SK-N-SH (cell line): ENCODE measurements around the gene CPEB2. TPM values are rescaled to one million over a fixed set of nuclear protein-coding genes. Genes with fewer than 3 reads are reported as not detected.

Experiments
- CTCF ChIA-PET: fragments of 300-600, 350-600 bp; formaldehyde crosslinking; extraction: SDS; loops from one replicate; lab custom pipeline; 2021; lab: Yijun Ruan, JAX
- POLR2A ChIA-PET: fragments of 350-600 bp; sonication (Branson Sonifier 250); formaldehyde crosslinking; extraction: SDS; loops from one replicate; lab custom pipeline; 2020; ENCODE audit warnings: antibody characterized with exemption, inconsistent platforms; lab: Yijun Ruan, JAX
- DNase-seq: peaks from one replicate; pipeline ENCODE4 v3.0.0; 2012
- H2AFZ ChIP-seq: fragments of 200-600 bp; sonication (generic); 2 replicates; pipeline ENCODE4 v1.8.1; 2016; ENCODE audit warnings: antibody characterized with exemption, mild to moderate bottlenecking, low read depth
- H3F3A ChIP-seq: fragments of 200-600 bp; sonication (generic); replicated peaks from 2 replicates; pipeline ENCODE3; 2016; ENCODE audit warnings: antibody characterized with exemption, mild to moderate bottlenecking; ENCODE audit not compliant: insufficient read depth
- H3K27ac ChIP-seq, 2 experiments: fragments of 200-500 bp in 1 of 2; fragments of 200-600 bp in 1 of 2; sonication (Bioruptor generic) in 1 of 2; sonication (generic), shearing (Covaris generic) in 1 of 2; 2 replicates each; pipeline versions ENCODE4 v1.5.1 to v1.6.1; 2014 to 2016; ENCODE audit warnings: low read depth in 2 of 2, inconsistent platforms in 1 of 2, low read length in 1 of 2, mild to moderate bottlenecking in 1 of 2, mixed read lengths in 1 of 2
- H3K27me3 ChIP-seq: fragments of 200-600 bp; sonication (generic), shearing (Covaris generic); 2 replicates; pipeline ENCODE4 v1.6.1; 2016; ENCODE audit warnings: mixed run types; ENCODE audit not compliant: insufficient read depth
- H3K36me3 ChIP-seq, 2 experiments: fragments of 200-500 bp in 1 of 2; fragments of 200-600 bp in 1 of 2; sonication (Bioruptor generic) in 1 of 2; sonication (generic) in 1 of 2; replicated peaks in 1 of 2; 2 replicates each; pipeline versions ENCODE3 to v1.5.1; 2014 to 2016; ENCODE audit warnings: low read length in 1 of 2, mild to moderate bottlenecking in 1 of 2; ENCODE audit not compliant: insufficient read depth in 2 of 2, control insufficient read depth in 1 of 2
- H3K4me1 ChIP-seq, 2 experiments: fragments of 200-500 bp in 1 of 2; fragments of 200-600 bp in 1 of 2; sonication (Bioruptor generic) in 1 of 2; sonication (generic), shearing (Covaris generic) in 1 of 2; 2 replicates each; pipeline versions ENCODE4 v1.5.1 to v1.6.1; 2014 to 2016; ENCODE audit warnings: low read depth in 1 of 2, low read length in 1 of 2, mixed run types in 1 of 2; ENCODE audit not compliant: insufficient read depth in 2 of 2, control insufficient read depth in 1 of 2
- H3K4me2 ChIP-seq: fragments of 200-600 bp; sonication (generic), shearing (Covaris generic); 2 replicates; pipeline ENCODE4 v1.6.1; 2017; ENCODE audit warnings: mixed run types
- H3K4me3 ChIP-seq, 2 experiments: fragments of 200-500 bp in 1 of 2; fragments of 200-600 bp in 1 of 2; sonication (Bioruptor generic) in 1 of 2; sonication (generic), shearing (Covaris generic) in 1 of 2; 2 replicates each; pipeline versions ENCODE4 v1.5.1 to v1.8.1; 2014 to 2016; ENCODE audit warnings: low read depth in 2 of 2, inconsistent platforms in 1 of 2, low read length in 1 of 2, mild to moderate bottlenecking in 1 of 2, mixed read lengths in 1 of 2, moderate library complexity in 1 of 2
- H3K79me2 ChIP-seq: fragments of 200-600 bp; sonication (generic); 2 replicates; pipeline ENCODE4 v1.8.1; 2017; ENCODE audit warnings: mild to moderate bottlenecking; ENCODE audit not compliant: insufficient read depth
- H3K9ac ChIP-seq: fragments of 200-600 bp; sonication (generic); 2 replicates; pipeline ENCODE4 v1.6.1; 2017; ENCODE audit warnings: mixed run types
- H3K9me2 ChIP-seq: fragments of 200-600 bp; sonication (generic); 2 replicates; pipeline ENCODE4 v1.6.1; 2017; ENCODE audit warnings: mixed run types
- H3K9me3 ChIP-seq: fragments of 200-600 bp; sonication (generic); 2 replicates; pipeline ENCODE4 v1.6.1; 2017; ENCODE audit warnings: mixed run types, mild to moderate bottlenecking, moderate library complexity
- H4K20me1 ChIP-seq: fragments of 200-600 bp; sonication (generic); 2 replicates; pipeline ENCODE4 v1.6.1; 2017; ENCODE audit warnings: mild to moderate bottlenecking, mixed run types; ENCODE audit not compliant: insufficient read depth
- CHD2 ChIP-seq: fragments of 150-350 bp; IDR thresholded peaks from 2 replicates; pipeline ENCODE4 v1.6.1; 2018; ENCODE audit warnings: low read length; ENCODE audit not compliant: partially characterized antibody
- CTCF ChIP-seq: fragments of 200-600 bp; sonication (generic); IDR thresholded peaks from 2 replicates; pipeline ENCODE4 v1.6.1; 2017; ENCODE audit warnings: antibody characterized with exemption, mild to moderate bottlenecking, moderate library complexity
- ELF1 ChIP-seq: IDR thresholded peaks from 2 replicates; pipeline ENCODE4 v1.4.0; 2012
- EP300 ChIP-seq, 2 experiments: IDR thresholded peaks; 2 replicates each; pipeline versions ENCODE4 v1.4.0 to v1.6.1; 2012; ENCODE audit warnings: borderline replicate concordance in 1 of 2, low read depth in 1 of 2, low read length in 1 of 2
- GABPA ChIP-seq: IDR thresholded peaks from 2 replicates; pipeline ENCODE4 v1.4.0; 2012; ENCODE audit warnings: low read depth, mild to moderate bottlenecking
- GATA2 ChIP-seq: sonication (generic); formaldehyde crosslinking; IDR thresholded peaks from 2 replicates; pipeline ENCODE4 v1.5.0; 2020; ENCODE audit warnings: mild to moderate bottlenecking, missing genetic modification reagents
- MAX ChIP-seq: IDR thresholded peaks from 2 replicates; pipeline ENCODE4 v1.4.0; 2012; ENCODE audit warnings: low read depth
- PBX3 ChIP-seq: IDR thresholded peaks from 2 replicates; pipeline ENCODE4; 2012
- RAD21 ChIP-seq: IDR thresholded peaks from 2 replicates; pipeline ENCODE4 v1.6.1; 2012; ENCODE audit warnings: mild to moderate bottlenecking, low read length
- RCOR1 ChIP-seq: fragments of 150-350 bp; IDR thresholded peaks from 2 replicates; pipeline ENCODE4 v1.6.1; 2017; ENCODE audit warnings: antibody characterized with exemption, low read length
- REST ChIP-seq: IDR thresholded peaks from 2 replicates; pipeline ENCODE4 v1.6.1; 2012; ENCODE audit warnings: mild to moderate bottlenecking, low read depth, low read length, moderate library complexity
- SMC3 ChIP-seq: IDR thresholded peaks from 2 replicates; pipeline ENCODE4 v1.6.1; 2012; ENCODE audit warnings: low read depth, low read length, improper control_type of control experiment
- TAF1 ChIP-seq: IDR thresholded peaks from 2 replicates; pipeline ENCODE4 v1.6.1; 2012; ENCODE audit warnings: low read depth, mild to moderate bottlenecking, low read length, moderate library complexity, borderline replicate concordance
- USF1 ChIP-seq: IDR thresholded peaks from 2 replicates; pipeline ENCODE4 v1.4.0; 2012; ENCODE audit warnings: low read depth, borderline replicate concordance
- YY1 ChIP-seq: IDR thresholded peaks from 2 replicates; pipeline ENCODE4 v1.4.0; 2012; ENCODE audit warnings: low read depth, mild to moderate bottlenecking
- ZBTB33 ChIP-seq: IDR thresholded peaks from 2 replicates; pipeline ENCODE4 v1.4.0; 2012; ENCODE audit warnings: low read depth, borderline replicate concordance
- WGBS: methylation state at CpG from one replicate; pipeline ENCODE4 v1.1.6; 2017; ENCODE audit warnings: low lambda C conversion rate; 5-methylcytosine and 5-hydroxymethylcytosine counted together
- polyA plus RNA-seq, 3 experiments: library from polyadenylated mRNA; depleted of rRNA; stranded (reverse); fragments of >200 nt; gene quantifications; 2 replicates each; pipeline ENCODE4 v1.2.3, GENCODE V29; 2012

The CPEB2 gene
- polyA plus RNA-seq, 1 of the 3 experiments (the other 2 are of a cell fraction) = 2.1 TPM

GRCh38 chr4:15010038-15010585 lies 7.8 kb downstream of the CPEB2 start (continued):
- TF ChIP-seq SMC3 = no peak
- TF ChIP-seq, all 33 proteins: peak for 0

GRCh38 chr4:15011166-15011565 lies 8.9 kb downstream of the CPEB2 start:
- Histone ChIP-seq H2AFZ (no peak overlapping the region), H3K4me1 (peaks cover 30 to 49% of the 10 kb centered on the region in 2 experiments; a peak in 3 of 4 replicates), H3K9me2 (no peaks in the 10 kb centered on the region), H3K9ac (no peak overlapping the region), H3K9me3 (no peaks in the 10 kb centered on the region), H3F3A (no peaks in the 10 kb centered on the region), H4K20me1 (peaks cover 13% of the 10 kb centered on the region), H3K4me3 (no peak overlapping the region), H3K4me2 (no peak overlapping the region), H3K27me3 (no peaks in the 10 kb centered on the region), H3K79me2 (peaks cover 79% of the 10 kb centered on the region), H3K27ac (no peak overlapping the region), H3K36me3 (peaks cover 36 to 65% of the 10 kb centered on the region in 2 experiments)
- CTCF ChIA-PET = interaction anchor here (1.6 kb wide), 1 partner anchor 24 kb away, joined by 4 read pairs; no protein-coding TSS in a partner anchor
- 89% methylated on average over 9 of the region's 9 CpGs for WGBS
- TF ChIP-seq MAX = no peak
- TF ChIP-seq EP300 (IDR thresholded peaks at IDR 0.05; ENCODE audit: borderline replicate concordance in 1 of 2, low read depth in 1 of 2, low read length in 1 of 2) = no peak
- TF ChIP-seq GABPA = no peak
- no peak for TF ChIP-seq USF1
- no peak for TF ChIP-seq ZBTB33
- TF ChIP-seq RCOR1 = no peak
- TF ChIP-seq PBX3 = no peak
- no peak for TF ChIP-seq CTCF
- no peak for TF ChIP-seq ELF1
- TF ChIP-seq RAD21 = no peak
- TF ChIP-seq SMC3 = no peak
- TF ChIP-seq YY1 = no peak
- no peak for TF ChIP-seq REST
- TF ChIP-seq TAF1 = no peak
- no peak for TF ChIP-seq GATA2
- TF ChIP-seq CHD2 = no peak
- POLR2A ChIA-PET = no interaction called here
- DNase-seq = no peak
